ENCODE measurements around the gene FOXK1. TPM values are rescaled to one million over a fixed set of nuclear protein-coding genes. Genes with fewer than 3 reads are reported as not detected.

The FOXK1 gene
- total RNA-seq, 1 experiment from 2014 or later, result 12.8 TPM

DNA sequence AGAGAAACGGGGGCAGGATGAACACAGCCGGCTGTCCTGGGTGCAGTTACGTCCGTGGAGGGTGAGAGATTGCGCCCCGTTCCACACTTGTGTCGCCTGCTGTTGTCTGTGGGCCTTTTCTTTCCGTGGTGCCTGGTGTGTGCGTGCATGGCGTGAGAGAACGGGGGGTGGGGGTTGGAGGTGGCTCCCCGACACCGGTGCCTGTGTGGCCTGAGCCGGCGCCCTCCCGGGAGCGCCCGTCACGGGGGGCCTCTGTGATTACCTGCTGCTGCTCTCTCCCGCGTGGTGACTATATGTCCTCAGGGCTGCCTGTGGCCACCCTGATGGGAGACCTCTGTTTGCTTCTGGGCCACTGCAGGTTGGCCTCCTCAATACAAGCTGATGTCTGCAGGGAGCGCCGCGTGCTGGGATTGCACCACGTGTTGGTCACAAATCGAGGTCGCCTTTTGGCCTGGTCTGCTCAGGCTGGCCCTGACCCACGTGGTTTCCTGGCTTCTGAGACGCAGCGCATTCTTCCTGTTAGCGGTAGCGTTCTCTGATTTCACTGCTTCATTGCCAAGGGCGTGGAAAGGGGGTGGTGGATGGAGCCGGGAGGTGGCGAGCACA lies 82.4 kb downstream of the FOXK1 start:
- DNase-seq (ENCODE audit: low spot score), result no peak

DNA sequence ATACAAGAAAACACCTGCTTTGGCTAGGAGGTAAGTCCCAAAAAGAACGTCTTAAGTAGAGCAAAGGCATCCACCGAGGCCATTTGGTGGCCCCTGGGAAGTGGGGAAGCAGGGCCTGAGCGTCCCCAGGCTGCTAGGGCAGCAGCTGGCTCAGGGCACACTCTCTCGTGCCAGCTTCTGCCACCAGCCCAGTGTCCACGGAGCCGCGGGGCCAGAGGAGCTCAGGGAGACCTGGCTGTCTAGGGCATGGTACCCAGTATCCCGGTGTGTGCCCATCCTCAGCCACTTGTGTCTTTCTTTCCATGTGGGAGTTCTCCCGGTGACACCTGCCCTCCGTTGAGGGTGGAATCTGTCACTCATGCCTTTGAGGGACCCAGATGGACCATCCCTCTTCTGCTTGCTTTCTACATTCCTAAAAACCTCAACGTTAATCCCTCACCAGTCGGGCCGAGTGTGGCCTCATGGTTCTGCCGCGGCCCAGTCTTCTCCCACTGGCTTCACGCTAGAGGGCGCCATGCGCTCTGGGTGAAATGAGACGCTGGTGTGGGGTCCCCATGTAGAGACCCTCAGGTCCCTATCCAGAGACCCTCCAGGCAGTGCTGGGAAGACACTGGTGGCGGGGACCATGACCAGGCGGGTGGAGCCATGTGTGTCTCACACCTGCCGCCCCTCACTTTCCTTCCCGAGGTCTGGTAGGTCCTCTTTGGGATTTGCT lies 83.8 kb downstream of the FOXK1 start:
- DNase-seq (ENCODE audit: low spot score), result no peak

DNA sequence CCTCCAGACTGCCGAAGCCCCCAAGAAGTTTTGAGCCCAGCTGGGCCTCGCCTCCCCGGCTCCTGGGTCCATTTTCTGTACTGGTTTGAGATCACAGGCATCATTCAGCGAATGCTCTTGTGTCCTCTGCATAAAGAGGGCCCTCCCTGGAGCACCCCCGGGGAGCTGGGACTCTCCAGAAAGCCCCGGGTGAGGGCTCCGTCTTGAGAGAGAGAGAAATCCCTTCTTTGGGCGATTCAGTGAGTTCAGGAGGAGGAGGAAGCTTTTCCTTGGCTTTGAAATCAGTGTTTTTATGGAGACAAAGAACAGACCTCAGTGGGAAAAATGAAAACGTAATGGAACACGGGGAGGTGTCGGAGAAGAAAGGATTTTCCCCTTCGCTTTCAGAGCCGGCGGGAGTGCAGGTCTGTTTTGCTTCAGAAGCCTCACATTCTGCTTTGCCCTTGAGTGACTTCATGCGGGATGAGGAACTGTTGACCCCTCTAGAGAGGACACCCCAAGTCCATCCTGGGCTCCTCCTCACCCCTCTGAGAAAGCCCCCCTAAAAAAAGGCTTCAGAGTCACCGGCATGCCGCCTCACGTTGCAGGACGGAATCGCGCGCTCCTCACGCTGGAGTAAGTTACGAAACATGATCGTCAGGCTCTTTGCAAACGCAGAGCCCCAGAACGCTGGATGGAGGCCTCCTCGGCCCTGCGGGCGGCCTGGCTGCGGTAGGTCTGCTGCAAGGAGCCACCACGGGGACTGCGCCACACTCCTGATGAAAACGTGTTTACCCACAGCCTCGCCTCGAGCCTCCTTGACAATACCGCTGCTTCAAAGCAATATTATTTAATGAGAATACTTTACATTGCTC lies 84.8 kb downstream of the FOXK1 start:
- DNase-seq (ENCODE audit: low spot score), result no peak

DNA sequence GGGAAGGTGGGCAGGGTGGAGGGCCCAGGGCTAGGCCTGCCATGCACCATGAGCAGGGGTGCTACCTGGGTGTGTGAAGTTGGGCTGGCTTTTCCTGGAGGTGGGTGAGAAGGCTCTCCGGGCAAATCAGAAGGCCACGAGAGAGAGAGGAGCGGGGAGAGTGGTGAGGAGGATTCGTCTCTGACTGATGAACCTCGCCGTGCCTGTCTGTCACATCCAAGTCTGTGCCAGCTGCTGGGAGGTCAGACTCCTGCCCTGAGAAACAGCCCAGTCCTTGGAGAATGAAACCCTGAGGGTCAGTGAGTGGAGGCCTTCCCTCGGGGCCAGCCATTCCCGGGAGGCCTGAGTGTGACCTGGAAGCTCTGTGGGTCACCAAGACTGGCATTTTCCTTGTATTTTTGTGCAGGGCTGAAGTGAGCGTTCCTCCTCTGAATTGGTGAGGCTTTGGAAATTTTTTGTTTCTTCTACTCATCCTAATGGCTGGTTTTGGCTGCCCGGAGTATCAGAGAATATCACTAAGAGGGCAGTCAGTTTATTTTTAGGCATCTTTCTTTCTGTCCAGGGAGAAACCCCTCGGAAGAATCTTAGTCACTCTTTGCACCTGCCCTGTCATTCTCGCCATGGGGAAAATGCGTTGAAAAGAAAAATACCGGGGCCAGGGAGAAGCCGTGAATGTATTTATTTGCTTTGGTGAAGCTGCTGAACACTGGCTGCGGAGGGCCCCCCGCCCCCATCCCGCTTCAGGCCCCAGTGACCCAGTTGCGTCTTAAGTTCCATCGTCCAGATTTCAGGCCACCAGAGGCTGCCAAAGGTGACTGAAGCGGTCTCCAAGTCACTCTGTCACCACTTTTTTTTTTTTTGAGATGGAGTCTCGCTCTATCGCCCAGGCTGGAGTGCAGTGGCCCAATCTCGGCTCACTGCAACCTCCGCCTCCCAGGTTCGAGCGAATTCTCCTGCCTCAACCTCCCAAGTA lies 86.8 kb downstream of the FOXK1 start:
- DNase-seq (ENCODE audit: low spot score), result no peak

DNA sequence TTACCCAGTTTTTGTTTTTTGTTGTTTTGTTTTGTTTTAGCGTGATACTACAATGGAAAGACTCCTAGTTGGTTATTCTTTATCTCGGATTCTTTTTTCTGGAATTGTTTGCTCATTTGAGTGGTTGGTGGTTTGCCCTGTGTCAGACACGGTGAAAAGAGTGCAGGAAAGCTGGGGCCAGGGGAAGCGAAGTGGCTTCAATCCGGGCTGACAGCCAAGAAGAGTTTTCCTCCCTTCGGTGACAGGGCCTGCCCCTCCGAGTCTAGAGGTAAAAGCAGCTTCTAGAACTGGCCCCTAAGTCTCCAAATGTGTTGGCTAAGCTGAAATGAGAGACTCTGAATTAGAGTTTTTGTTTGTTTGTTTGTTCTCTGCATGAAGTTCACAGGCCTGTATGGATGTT lies 87.7 kb downstream of the FOXK1 start:
- no peak for DNase-seq (ENCODE audit: low spot score)

DNA sequence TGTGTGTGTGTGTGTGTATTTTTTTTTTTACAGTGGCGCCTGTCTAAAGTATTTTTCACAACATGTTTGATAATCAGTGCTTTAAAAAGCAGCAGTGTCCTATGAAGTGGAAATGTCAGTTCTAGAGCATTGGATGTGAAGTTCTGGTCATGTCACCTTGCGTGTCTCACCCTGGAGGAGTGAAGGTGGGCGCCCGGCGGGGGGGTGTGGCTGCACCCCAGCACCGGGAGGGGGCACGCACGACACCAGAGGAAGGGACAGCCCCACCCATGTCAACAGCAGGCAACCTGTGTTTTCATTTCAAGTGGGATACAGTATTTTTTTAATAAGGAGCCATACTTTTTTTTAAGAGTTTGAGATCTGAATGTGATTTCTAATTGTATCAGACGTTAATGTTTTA lies 88.8 kb downstream of the FOXK1 start:
- no peak for DNase-seq (ENCODE audit: low spot score)

DNA sequence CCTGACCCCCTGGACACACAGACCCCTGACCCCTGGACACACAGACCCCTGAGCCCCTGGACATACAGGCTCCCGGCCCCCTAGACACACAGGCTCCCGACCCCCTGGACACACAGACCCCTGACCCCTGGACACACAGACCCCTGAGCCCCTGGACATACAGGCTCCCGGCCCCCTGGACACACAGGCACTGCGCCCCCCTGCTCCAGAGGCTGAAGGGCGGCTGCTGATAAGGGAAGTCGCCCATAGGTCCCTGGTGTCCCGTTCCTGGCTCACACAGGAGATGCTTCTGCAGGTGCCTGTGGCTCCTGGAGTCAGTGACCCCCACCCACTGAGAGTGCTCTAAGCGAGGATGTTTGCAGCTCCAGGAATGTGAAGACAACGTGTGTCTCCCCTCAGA lies 89.6 kb downstream of the FOXK1 start:
- no peak for DNase-seq (ENCODE audit: low spot score)

DNA sequence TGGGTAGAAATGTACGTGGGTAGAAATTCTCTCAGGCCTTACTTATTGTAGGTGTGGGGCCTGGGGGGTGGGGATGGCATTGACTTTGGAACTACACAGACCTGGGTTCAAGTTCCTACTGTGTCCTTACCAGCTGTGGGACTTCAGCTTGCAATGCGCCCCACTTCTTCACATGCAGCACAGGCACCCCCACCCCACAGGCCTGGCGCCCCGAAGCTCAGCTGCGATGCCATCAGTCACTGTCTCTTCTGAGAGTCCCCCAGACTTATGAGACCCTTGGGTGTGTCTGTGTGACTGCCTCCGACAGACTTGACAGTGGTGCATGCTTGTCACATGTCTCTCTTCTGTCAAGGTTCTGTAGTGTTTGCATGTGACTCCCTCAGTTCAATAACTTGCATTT lies 90.2 kb downstream of the FOXK1 start:
- DNase-seq (ENCODE audit: low spot score), result no peak

DNA sequence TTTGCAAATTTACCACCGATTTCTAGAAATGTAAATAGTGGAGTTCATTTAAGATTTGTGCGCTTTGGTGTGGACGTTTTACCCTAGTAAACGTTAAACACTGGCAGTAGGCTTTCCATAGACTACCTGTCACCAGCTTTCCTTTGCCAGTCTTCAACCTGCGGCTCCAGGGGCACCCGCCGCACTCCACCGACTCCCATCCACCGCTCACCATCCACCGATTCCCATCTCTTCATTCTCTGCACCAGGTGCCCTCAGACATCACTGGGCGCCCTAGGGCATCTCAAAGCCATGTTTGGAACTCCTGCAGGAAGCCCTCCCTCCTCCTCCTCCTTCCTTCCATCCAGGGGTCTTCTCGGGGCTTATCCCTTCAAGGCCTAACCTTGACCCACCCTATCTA lies 91.9 kb downstream of the FOXK1 start:
- no peak for DNase-seq (ENCODE audit: low spot score)

DNA sequence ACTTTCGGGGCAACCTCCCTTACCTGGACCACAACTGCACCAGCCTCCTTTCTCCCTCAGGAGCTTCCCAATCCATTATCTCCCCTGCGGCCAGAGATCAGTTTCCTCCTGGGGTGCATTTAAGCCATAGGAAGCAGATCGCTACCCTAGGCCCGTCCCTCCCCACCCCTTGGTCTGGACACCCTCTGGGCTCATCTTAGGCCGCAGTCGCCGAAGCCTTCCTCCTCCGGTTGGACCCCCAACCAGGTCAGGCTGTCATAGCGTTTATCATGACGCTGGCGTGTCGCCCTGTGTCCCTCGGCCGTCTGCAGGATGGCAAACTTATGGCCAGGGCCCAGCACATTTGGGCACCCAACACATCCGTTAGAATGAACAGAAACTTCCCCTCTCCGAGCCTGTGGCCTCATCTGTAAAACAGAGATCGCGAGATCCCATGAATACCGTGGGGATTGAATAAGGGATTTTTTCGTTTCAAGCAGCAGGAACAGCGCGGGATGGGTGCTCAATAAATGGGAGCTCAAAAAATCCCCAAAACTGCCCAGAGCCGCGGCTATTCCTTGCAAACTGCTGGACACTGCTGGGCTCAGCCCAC lies 92.7 kb downstream of the FOXK1 start:
- no peak for DNase-seq (ENCODE audit: low spot score)

DNA sequence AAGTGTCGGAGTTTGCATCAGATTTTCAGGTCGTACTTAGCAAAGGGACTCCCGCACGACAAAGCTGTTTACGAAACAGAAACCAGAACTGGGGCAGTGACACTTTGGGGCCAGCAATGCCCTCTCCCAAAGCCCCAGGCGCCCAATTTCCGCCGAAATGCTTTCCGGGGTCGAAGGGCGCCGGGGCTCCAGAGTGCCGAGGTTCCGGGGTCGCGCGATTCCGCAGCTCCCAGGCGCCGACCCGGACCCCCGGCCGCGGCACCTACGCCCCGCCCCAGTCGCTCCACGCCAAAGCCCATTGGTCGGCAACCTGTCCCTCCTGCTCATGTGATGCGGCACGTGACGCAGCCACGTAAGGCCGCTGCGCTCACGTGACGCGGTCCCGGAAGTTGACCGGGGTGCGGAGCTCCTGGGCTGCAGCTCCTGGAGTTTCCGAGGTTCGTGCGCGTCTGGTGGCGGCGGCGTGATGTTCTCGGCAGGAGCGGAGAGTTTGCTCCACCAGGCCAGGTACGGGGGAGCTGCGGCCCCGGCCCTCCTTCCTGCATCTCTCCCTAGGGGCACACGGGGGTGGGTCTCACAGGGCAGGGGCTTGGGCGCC lies 93.3 kb downstream of the FOXK1 start, which contains the start of gene AP5Z1:
TSS of gene AP5Z1 (plus strand) at position 374 of the 598 bp plus-strand sequence. CDS start at position 467, 93 bp downstream.
- DNase-seq (ENCODE audit: low spot score), result peak; percentile 100

DNA sequence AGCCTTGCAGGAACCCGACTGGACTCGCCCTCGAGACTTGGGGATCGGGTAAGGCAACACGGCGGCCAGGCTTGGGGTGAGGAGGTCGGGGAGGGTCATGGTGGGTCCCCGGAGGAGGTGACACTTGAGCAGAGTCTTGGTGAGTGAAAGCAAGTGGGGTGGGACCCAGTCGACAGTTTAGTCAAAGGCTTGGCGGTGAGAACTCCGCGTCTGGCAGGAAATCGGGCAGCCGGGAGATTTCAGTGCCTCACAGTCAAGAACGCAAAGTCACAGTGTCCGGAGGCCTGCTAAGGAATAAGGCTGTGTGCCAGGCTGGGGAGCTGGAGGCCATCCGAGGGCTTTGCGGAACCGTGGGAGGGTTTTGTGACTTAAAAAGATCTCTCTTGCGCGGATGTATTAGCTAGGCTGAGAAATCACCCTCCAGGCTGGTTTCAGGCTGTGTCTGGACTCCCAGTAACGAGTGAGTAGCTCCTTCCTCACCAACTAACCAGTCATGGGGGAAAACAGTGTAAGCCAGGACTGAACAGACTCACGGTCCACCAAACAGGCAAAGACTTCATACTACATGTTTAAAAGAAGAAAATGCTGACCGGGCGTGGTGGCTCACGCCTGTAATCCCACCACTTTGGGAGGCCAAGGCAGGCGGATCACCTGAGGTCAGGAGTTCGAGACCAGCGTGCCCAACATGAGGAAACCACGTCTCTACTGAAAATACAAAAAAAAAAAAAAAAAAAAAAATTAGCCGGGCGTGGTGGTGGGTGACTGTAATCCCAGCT lies 93.9 kb downstream of the FOXK1 start:
- no peak for DNase-seq (ENCODE audit: low spot score)

DNA sequence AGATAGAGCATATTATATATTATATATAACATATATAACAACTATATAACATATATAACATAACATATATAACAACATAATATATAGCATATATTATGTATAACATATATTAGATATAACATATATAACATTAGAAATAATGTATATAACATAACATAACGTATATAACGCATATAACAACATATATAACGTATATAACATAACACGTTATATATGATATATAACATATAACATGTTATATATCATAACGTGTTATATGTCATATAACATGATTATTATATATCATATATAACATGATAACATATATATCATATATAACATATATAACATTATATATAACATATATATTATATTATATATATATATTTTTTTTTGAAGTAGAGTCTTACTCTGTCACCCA lies 97.0 kb downstream of the FOXK1 start:
- DNase-seq (ENCODE audit: low spot score), result no peak

DNA sequence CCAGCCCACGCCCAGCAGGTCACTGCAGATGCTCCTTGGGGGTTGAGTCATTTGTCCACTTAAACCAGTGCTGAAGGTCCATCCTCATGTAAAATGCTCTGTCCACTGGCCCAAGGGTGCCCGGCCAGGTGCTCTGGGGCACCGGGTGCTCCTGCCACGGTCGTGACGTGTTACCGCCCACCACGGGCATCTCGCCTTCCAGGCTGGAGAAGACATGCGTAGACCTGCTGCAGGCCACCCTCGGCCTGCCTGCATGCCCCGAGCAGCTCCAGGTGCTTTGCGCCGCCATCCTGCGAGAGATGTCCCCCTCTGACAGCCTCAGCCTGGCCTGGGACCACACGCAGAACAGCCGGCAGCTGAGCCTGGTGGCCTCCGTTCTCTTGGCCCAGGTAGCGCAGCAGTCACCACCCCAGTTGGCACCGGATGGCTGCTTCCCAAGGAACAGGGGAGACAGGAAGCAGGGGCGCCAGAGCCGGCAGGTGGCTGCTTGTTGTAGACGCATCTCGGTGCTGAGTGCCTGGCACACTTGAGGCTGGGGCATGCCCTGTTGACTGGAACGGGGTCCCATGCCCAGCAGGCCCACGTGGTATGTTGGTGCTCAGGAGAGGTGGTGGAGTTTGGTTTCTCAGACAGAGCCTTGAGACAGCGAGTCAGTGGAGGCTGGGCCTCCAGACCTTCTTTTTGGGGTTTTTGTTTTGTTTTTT lies 99.4 kb downstream of the FOXK1 start:
- no peak for DNase-seq (ENCODE audit: low spot score)

DNA sequence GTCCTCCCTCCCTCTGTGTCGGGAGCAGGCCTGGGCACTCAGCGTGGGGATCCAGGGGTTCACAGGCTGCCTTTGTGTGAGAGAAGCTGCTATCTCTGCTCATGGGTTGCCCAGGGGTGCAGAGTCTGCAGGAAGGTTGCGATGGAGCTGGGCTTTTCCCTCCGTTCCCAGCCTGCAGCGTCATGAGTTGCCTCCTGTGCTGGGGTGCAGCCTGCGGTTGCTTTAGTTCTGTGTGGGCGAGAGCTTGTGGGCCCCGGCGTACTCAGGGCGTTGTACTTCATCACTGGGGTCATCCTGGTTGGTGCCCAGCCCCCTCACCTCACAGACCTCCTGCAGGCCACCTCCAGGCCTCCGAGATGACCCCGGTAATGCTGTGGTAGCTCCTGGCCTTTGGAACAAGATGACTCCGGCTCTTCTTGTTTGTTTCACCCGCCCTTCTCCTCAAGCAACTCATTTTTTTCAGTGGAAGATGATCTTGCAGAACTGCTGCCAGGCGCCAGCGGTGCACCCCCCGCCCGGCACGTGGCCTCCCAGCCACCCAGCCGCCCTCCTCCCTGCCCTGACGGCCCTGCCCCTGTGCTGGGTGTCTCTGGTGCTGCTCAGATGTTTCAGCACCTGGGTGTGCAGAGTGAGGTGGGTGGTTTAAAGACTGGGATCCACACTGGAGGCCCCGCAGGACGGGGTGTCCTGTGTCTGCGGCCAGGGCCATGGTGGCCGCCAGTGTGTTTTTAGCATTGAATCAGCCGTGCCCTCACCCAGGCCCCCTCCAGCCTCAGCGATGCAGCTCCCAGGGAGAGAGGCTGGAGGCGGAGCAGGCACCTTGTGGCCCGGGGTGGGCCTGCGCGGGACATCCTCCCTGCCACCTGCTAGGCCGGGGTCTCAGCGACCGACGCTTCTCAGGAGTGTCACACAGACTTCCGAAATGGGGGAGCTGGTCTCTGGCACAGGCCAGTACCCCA lies 100.5 kb downstream of the FOXK1 start:
- DNase-seq (ENCODE audit: low spot score), result no peak

DNA sequence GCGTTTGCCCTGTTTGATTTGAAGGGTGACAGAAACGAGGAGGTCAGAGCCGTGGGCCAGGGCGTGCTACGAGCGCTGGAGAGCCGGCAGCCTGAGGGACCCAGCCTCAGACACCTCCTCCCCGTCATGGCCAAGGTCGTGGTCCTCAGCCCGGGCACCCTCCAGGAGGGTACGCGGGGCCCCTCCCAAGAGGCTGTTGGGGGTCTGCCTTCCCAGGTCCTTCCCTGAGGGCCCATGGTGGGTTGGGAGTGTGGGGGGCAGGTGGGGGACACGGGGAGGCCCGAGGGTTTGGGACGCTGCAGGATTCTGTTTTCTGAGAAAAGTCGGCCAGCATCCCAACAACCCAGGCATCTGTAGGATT lies 101.2 kb downstream of the FOXK1 start:
- no peak for DNase-seq (ENCODE audit: low spot score)

DNA sequence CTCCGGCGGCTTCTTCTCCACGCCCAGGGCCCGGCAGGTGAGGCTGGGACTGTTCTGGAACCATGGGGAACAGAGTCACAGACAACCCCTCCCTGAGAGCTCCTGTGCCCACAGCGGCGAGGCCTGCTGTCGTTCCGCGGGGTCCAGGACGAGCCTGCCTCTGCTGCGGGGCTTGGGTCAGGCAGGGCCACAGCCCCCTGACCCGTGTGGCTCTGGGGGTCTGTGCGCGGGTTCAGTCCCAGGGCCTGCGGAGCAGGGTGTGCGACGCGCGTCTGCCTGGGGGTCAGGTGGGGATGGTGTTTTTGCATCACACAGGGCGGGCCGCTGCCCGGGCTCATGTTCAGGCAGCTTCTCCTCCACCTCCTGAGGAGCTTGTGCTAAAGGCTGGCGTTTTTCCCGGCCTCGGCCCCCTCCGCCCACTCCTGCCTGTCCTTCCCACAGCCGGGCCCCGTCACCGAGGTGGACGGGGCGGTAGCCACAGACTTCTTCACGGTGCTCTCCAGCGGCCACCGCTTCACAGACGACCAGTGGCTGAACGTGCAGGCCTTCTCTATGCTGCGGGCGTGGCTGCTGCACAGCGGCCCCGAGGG lies 101.8 kb downstream of the FOXK1 start:
- no peak for DNase-seq (ENCODE audit: low spot score)

DNA sequence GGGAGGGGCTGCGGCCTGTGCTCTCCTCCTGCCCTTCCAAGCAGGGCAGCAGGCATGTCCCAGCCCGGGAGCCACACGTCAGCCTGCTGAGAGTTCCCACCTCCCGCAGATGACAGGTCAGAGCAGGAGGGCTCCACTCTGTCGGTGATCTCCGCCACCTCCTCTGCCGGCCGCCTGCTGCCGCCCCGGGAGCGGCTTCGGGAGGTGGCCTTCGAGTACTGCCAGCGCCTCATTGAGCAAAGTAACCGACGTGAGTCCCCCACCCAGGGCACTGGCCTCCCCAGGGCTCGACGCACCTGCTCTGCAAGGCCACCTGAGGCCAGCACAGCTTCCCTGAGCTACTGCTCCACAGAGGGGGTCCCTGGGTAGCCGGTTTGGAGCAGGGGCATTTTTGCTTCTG lies 102.7 kb downstream of the FOXK1 start:
- no peak for DNase-seq (ENCODE audit: low spot score)

All from H4 (cell line).